Mammary epithelial cell (primary cell): ENCODE data around the gene GCG.

Experiments
- EZH2 ChIP-seq: IDR thresholded peaks from 2 replicates; pipeline ENCODE4 v1.6.1; 2012; ENCODE audit warnings: low read length, inconsistent platforms, borderline replicate concordance
- TF ChIP-seq, protein P1 (sequence below), 2 donors: IDR thresholded peaks in 1 of 2; conservative IDR thresholded peaks in 1 of 2; 2 replicates each; pipeline ENCODE4 v1.5.1; 2011 to 2012; ENCODE audit warnings: inconsistent platforms in 2 of 2, low read length in 2 of 2, mild to moderate bottlenecking in 2 of 2, control low read depth in 1 of 2, low read depth in 1 of 2; ENCODE audit not compliant: insufficient read depth in 1 of 2; ENCODE audit errors: extremely low read depth in 1 of 2

DNA sequence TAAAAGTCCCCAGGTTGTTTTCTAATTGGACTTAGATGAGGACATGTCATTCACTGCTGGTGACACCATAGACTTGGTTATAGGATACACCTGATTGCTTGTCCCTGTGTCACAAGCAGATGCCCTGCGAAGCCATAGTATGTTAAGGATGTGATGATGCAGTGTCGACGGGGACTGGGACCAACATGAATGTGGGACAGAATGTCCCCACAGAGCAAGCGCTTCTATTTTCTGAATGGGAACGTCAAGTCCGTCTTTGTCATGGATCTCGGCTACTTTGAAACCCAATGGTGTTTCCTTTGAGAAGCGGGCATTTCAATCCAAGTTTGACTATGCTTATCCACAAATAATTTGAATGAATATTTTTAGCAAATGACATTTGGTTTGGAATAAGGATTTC, 2.1 kb downstream of the GCG start:
- TF ChIP-seq, protein P1, sequence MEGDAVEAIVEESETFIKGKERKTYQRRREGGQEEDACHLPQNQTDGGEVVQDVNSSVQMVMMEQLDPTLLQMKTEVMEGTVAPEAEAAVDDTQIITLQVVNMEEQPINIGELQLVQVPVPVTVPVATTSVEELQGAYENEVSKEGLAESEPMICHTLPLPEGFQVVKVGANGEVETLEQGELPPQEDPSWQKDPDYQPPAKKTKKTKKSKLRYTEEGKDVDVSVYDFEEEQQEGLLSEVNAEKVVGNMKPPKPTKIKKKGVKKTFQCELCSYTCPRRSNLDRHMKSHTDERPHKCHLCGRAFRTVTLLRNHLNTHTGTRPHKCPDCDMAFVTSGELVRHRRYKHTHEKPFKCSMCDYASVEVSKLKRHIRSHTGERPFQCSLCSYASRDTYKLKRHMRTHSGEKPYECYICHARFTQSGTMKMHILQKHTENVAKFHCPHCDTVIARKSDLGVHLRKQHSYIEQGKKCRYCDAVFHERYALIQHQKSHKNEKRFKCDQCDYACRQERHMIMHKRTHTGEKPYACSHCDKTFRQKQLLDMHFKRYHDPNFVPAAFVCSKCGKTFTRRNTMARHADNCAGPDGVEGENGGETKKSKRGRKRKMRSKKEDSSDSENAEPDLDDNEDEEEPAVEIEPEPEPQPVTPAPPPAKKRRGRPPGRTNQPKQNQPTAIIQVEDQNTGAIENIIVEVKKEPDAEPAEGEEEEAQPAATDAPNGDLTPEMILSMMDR (conservative IDR thresholded peaks at IDR 0.05 in 1 of 2, IDR thresholded peaks at IDR 0.05 in 1 of 2; ENCODE audit: extremely low read depth in 1 of 2, insufficient read depth in 1 of 2, low read depth in 1 of 2, low read length in 2 of 2) = no peak
- no peak for TF ChIP-seq EZH2
